ENCODE data around the gene WDFY2.

Gene WDFY2

DNA sequence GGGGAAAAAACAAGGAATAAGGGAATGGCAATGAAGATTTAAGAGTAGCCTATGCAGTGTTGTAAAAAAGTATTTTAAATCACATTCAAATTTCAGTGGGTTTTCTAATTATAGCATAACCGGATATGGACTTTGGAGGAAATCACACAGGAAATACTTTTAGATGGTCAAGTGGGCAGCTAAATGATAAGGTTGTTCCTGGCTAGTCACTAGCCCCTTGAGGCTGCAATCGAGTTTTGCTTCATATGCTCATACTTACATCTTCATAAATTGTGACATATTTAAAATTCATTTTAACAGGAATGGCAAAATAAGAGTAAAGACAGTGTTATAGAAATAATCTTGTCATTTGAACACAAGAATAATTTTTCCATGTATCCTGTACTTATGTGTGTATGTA lies 88.9 kb downstream of the WDFY2 start:
- TF ChIP-seq MAX (IDR thresholded peaks at IDR 0.05; ENCODE audit: low read depth, low read length), result no peak
- TF ChIP-seq, protein P1, sequence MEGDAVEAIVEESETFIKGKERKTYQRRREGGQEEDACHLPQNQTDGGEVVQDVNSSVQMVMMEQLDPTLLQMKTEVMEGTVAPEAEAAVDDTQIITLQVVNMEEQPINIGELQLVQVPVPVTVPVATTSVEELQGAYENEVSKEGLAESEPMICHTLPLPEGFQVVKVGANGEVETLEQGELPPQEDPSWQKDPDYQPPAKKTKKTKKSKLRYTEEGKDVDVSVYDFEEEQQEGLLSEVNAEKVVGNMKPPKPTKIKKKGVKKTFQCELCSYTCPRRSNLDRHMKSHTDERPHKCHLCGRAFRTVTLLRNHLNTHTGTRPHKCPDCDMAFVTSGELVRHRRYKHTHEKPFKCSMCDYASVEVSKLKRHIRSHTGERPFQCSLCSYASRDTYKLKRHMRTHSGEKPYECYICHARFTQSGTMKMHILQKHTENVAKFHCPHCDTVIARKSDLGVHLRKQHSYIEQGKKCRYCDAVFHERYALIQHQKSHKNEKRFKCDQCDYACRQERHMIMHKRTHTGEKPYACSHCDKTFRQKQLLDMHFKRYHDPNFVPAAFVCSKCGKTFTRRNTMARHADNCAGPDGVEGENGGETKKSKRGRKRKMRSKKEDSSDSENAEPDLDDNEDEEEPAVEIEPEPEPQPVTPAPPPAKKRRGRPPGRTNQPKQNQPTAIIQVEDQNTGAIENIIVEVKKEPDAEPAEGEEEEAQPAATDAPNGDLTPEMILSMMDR (IDR thresholded peaks at IDR 0.05; ENCODE audit: low read depth, low read length), result no peak
- H3K4me3 ChIP-seq (ENCODE audit: low read depth, low read length), result no peak overlapping the region
- DNase-seq (ENCODE audit: low read depth), result no peak

GRCh38 chr13:51674276-51674675 lies 90.0 kb downstream of the WDFY2 start:
- H3K4me3 ChIP-seq (ENCODE audit: low read depth, low read length), result no peak overlapping the region
- no peak for DNase-seq (ENCODE audit: low read depth)
- TF ChIP-seq POLR2A (IDR thresholded peaks at IDR 0.05; ENCODE audit: extremely low read depth, insufficient read length), result no peak

DNA sequence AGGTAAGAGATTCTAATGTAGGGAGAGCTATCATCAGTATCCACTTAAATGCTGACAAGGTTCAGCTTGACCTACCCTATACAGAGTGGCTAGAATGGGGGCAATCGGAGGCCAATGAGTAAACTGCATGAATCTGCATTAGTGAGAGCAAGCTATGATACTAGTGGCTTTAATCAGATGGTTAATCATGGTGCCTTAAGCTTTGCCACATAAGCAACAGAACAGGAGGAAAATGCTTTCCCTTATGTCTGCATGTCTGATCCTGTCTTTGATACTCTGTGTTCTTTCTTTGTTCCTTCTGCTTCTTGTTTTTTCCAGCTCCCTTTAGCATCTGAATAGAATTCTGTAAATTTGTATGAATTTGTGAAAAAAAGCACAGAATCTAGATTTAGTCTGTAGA lies 91.1 kb downstream of the WDFY2 start:
- TF ChIP-seq POLR2A (IDR thresholded peaks at IDR 0.05; ENCODE audit: extremely low read depth, insufficient read length), result no peak
- TF ChIP-seq MAX (IDR thresholded peaks at IDR 0.05; ENCODE audit: low read depth, low read length), result no peak
- no peak for TF ChIP-seq MYC (IDR thresholded peaks at IDR 0.05; ENCODE audit: low read depth, low read length)
- TF ChIP-seq, protein P1 (IDR thresholded peaks at IDR 0.05; ENCODE audit: low read depth, low read length), result no peak
- H3K4me3 ChIP-seq (ENCODE audit: low read depth, low read length), result no peak overlapping the region
- DNase-seq (ENCODE audit: low read depth), result no peak

DNA sequence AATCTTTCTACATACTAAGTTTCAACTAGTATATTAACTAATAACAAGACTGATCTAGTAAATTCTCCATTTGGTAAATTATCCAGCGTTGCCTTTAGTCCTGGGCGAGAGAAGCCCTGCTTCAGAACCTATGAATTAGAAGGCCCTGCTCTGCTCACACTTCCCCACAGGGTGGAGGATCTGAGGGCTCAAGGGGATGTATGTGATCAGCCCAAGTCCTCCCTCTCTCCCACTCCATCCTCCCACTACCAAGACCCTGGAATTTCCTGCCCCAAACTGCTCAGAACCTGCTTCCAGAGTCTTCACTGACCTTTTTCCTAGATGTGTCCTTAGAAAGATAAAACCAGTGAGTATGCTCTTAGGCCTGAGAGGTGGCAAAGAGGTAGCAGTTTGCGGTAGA lies 91.6 kb downstream of the WDFY2 start:
- no peak overlapping the region for H3K4me3 ChIP-seq (ENCODE audit: low read depth, low read length)
- no peak for TF ChIP-seq MAX (IDR thresholded peaks at IDR 0.05; ENCODE audit: low read depth, low read length)
- no peak for TF ChIP-seq POLR2A (IDR thresholded peaks at IDR 0.05; ENCODE audit: extremely low read depth, insufficient read length)
- TF ChIP-seq MYC (IDR thresholded peaks at IDR 0.05; ENCODE audit: low read depth, low read length), result no peak
- TF ChIP-seq, protein P1 (IDR thresholded peaks at IDR 0.05; ENCODE audit: low read depth, low read length), result no peak
- no peak for DNase-seq (ENCODE audit: low read depth)

DNA sequence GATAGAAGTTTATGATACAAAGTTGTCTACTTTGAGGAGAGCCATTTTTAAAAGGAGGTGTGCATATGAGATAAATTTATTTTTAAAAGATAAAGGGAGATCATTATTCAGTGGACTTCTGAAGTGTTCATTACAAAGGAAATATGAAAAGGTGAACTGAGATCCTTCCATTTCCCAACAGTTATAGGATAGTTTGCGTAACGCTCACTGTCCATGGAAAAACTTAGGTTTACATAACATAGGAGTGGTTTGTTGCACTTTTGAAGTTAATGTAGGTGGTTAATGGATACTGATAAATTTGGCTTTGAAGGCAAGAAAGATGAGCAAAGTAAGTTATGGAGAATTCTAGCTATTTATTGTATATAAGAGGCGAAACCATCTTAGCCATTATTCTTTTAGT lies 92.5 kb downstream of the WDFY2 start:
- no peak overlapping the region for H3K4me3 ChIP-seq (ENCODE audit: low read depth, low read length)
- TF ChIP-seq POLR2A (IDR thresholded peaks at IDR 0.05; ENCODE audit: extremely low read depth, insufficient read length), result no peak
- no peak for TF ChIP-seq MAX (IDR thresholded peaks at IDR 0.05; ENCODE audit: low read depth, low read length)
- no peak for TF ChIP-seq MYC (IDR thresholded peaks at IDR 0.05; ENCODE audit: low read depth, low read length)
- TF ChIP-seq, protein P1 (IDR thresholded peaks at IDR 0.05; ENCODE audit: low read depth, low read length), result no peak
- DNase-seq (ENCODE audit: low read depth), result no peak

GRCh38 chr13:51678420-51678819 lies 94.2 kb downstream of the WDFY2 start:
- H3K4me3 ChIP-seq (ENCODE audit: low read depth, low read length), result no peak overlapping the region
- TF ChIP-seq MYC (IDR thresholded peaks at IDR 0.05; ENCODE audit: low read depth, low read length) (no peak), POLR2A (IDR thresholded peaks at IDR 0.05; ENCODE audit: extremely low read depth, insufficient read length) (no peak), MAX (IDR thresholded peaks at IDR 0.05; ENCODE audit: low read depth, low read length) (no peak)
- TF ChIP-seq, protein P1 (IDR thresholded peaks at IDR 0.05; ENCODE audit: low read depth, low read length), result no peak
- no peak for DNase-seq (ENCODE audit: low read depth)

All from NB4 (cell line).